Measurements from ENCODE around the gene CHRNG. TPM values are rescaled to one million over a fixed set of nuclear protein-coding genes. Genes with fewer than 3 reads are reported as not detected.
"Not testable (repeated sequence)": the region's sequence is repeated elsewhere in the genome, so short reads cannot be mapped to it uniquely, and the experiment has no call there.

Gene CHRNG
- total RNA-seq, 1 donor from 2014 or later = not detected

DNA sequence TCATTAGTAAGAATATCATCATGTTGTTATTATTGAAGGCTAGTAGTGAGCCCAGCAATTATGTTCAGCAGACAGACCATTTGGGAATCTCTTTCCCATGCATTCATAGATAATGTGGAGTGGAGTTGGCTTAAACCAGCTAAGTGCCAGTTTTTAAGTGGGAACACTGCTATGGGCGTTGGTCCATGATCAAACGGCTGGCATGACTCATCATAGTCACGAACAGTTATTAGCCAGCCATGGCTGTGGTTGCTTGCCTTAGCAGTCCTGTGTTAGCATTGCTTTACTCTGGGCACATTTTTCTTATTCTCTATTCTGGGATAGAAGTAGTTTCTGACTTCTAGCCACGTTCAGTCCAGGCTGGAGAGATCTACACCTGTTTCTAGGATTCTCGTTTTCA is 28.7 kb downstream of the CHRNG start:
- Histone ChIP-seq H3K4me2 (ENCODE audit: low read length) (peak overlapping the region; percentile 34), H2AFZ (ENCODE audit: low read depth, low read length) (no peak overlapping the region), H3K4me1 (ENCODE audit: insufficient read depth, low read length) (peaks cover 12% of the 10 kb centered on the region), H3K79me2 (ENCODE audit: insufficient read depth, low read length) (no peaks in the 10 kb centered on the region), H3K4me3 (ENCODE audit: insufficient read depth, low read depth, low read length) (no peak overlapping the region), H3K36me3 (ENCODE audit: insufficient read depth, low read length) (peaks cover 50% of the 10 kb centered on the region), H4K20me1 (ENCODE audit: insufficient read depth, low read length) (peaks cover 24% of the 10 kb centered on the region), H3K27ac (ENCODE audit: low read depth, low read length) (peak overlapping the region; percentile 52), H3K9ac (ENCODE audit: low read length) (peak overlapping the region; percentile 1), H3K27me3 (ENCODE audit: insufficient read depth, low read length) (no peaks in the 10 kb centered on the region), H3K9me3 (ENCODE audit: insufficient read depth, low read depth, low read length) (no peaks in the 10 kb centered on the region)
- Mint-ChIP-seq H3K27ac (ENCODE audit: unreplicated experiment) (peak overlapping the region; percentile 42), H3K4me1 (ENCODE audit: low read depth, unreplicated experiment) (peaks cover 26% of the 10 kb centered on the region), H3K27me3 (ENCODE audit: low read depth, unreplicated experiment) (no peaks in the 10 kb centered on the region), H3K36me3 (ENCODE audit: low read depth, unreplicated experiment) (peaks cover 48% of the 10 kb centered on the region), H3K4me3 (ENCODE audit: unreplicated experiment) (no peak overlapping the region), H3K9me3 (ENCODE audit: unreplicated experiment) (no peaks in the 10 kb centered on the region)
- TF ChIP-seq, protein P1, sequence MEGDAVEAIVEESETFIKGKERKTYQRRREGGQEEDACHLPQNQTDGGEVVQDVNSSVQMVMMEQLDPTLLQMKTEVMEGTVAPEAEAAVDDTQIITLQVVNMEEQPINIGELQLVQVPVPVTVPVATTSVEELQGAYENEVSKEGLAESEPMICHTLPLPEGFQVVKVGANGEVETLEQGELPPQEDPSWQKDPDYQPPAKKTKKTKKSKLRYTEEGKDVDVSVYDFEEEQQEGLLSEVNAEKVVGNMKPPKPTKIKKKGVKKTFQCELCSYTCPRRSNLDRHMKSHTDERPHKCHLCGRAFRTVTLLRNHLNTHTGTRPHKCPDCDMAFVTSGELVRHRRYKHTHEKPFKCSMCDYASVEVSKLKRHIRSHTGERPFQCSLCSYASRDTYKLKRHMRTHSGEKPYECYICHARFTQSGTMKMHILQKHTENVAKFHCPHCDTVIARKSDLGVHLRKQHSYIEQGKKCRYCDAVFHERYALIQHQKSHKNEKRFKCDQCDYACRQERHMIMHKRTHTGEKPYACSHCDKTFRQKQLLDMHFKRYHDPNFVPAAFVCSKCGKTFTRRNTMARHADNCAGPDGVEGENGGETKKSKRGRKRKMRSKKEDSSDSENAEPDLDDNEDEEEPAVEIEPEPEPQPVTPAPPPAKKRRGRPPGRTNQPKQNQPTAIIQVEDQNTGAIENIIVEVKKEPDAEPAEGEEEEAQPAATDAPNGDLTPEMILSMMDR (IDR thresholded peaks at IDR 0.05; ENCODE audit: insufficient read depth, low read depth, low read length) = no peak
- no peak for TF ChIP-seq EZH2 (IDR thresholded peaks at IDR 0.05; ENCODE audit: insufficient read depth, low read length)
- peak; percentile 81 for DNase-seq (ENCODE audit: low read depth)
- FAIRE-seq = peak; percentile 80

DNA sequence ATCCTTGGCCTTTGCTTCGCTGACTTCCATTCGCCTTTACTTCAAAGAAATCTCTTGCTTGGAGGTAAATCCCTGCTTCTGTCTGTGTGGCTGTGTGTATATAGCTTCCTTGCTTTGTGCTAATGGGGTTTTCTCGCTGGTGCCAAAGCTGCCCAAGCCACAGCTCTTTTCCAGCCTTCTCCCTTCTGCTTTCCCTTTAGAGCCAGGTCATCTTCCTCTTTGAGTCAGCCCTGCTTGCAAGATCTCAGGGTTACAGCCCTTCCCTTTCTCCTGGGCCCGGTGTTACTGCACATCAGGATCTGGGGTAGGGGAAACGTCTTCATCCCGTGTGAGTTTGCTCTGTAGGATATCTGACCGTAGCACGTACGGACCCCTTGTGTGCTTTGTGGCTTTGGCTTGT is 30.0 kb downstream of the CHRNG start:
- no peak for TF ChIP-seq EZH2 (IDR thresholded peaks at IDR 0.05; ENCODE audit: insufficient read depth, low read length)
- TF ChIP-seq, protein P1 (IDR thresholded peaks at IDR 0.05; ENCODE audit: insufficient read depth, low read depth, low read length) = no peak
- Histone ChIP-seq H3K9ac (ENCODE audit: low read length) (no peak overlapping the region), H4K20me1 (ENCODE audit: insufficient read depth, low read length) (peaks cover 14% of the 10 kb centered on the region), H3K27me3 (ENCODE audit: insufficient read depth, low read length) (no peaks in the 10 kb centered on the region), H3K4me3 (ENCODE audit: insufficient read depth, low read depth, low read length) (no peak overlapping the region), H3K27ac (ENCODE audit: low read depth, low read length) (no peak overlapping the region), H2AFZ (ENCODE audit: low read depth, low read length) (no peak overlapping the region), H3K4me2 (ENCODE audit: low read length) (no peak overlapping the region), H3K79me2 (ENCODE audit: insufficient read depth, low read length) (no peaks in the 10 kb centered on the region), H3K36me3 (ENCODE audit: insufficient read depth, low read length) (peaks cover 50% of the 10 kb centered on the region), H3K4me1 (ENCODE audit: insufficient read depth, low read length) (peaks cover 12% of the 10 kb centered on the region), H3K9me3 (ENCODE audit: insufficient read depth, low read depth, low read length) (no peaks in the 10 kb centered on the region)
- Mint-ChIP-seq H3K36me3 (ENCODE audit: low read depth, unreplicated experiment) (peaks cover 48% of the 10 kb centered on the region), H3K4me3 (ENCODE audit: unreplicated experiment) (no peak overlapping the region), H3K27ac (ENCODE audit: unreplicated experiment) (no peak overlapping the region), H3K27me3 (ENCODE audit: low read depth, unreplicated experiment) (no peaks in the 10 kb centered on the region), H3K9me3 (ENCODE audit: unreplicated experiment) (no peaks in the 10 kb centered on the region), H3K4me1 (ENCODE audit: low read depth, unreplicated experiment) (peaks cover 22% of the 10 kb centered on the region)
- no peak for DNase-seq (ENCODE audit: low read depth)
- FAIRE-seq = no peak

DNA sequence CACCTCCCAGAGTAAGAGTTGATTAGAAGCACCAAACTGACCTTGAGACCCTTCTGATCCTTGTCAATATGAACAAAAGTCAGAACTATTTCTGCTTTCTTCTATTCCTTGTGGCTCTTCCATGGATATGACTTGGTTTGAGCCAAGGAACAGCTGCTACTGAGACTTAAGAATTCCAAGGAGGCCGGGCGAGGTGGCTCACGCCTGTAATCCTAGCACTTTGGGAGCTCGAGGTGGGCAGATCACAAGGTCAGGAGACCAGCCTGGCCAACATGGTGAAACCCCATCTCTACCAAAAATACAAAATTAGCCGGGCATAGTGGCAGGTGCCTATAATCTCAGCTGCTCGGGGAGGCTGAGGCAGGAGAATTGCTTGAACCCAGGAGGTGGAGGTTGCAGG is 31.0 kb downstream of the CHRNG start:
- H4K20me1 ChIP-seq (ENCODE audit: insufficient read depth, low read length) = peaks cover 14% of the 10 kb centered on the region
- peaks cover 26% of the 10 kb centered on the region for H3K4me1 Mint-ChIP-seq (ENCODE audit: low read depth, unreplicated experiment)
- not testable (repeated sequence) for DNase-seq (ENCODE audit: low read depth); H3K4me2 ChIP-seq (ENCODE audit: low read length); H3K4me3 Mint-ChIP-seq (ENCODE audit: unreplicated experiment); H3K27ac Mint-ChIP-seq (ENCODE audit: unreplicated experiment); H3K9me3 ChIP-seq (ENCODE audit: insufficient read depth, low read depth, low read length); FAIRE-seq; H3K9ac ChIP-seq (ENCODE audit: low read length); H2AFZ ChIP-seq (ENCODE audit: low read depth, low read length); H3K79me2 ChIP-seq (ENCODE audit: insufficient read depth, low read length); H3K27me3 Mint-ChIP-seq (ENCODE audit: low read depth, unreplicated experiment); H3K4me3 ChIP-seq (ENCODE audit: insufficient read depth, low read depth, low read length); H3K27me3 ChIP-seq (ENCODE audit: insufficient read depth, low read length); H3K9me3 Mint-ChIP-seq (ENCODE audit: unreplicated experiment); H3K27ac ChIP-seq (ENCODE audit: low read depth, low read length)
- H3K36me3 ChIP-seq (ENCODE audit: insufficient read depth, low read length) = peaks cover 45% of the 10 kb centered on the region
- peaks cover 12% of the 10 kb centered on the region for H3K4me1 ChIP-seq (ENCODE audit: insufficient read depth, low read length)
- H3K36me3 Mint-ChIP-seq (ENCODE audit: low read depth, unreplicated experiment) = peaks cover 43% of the 10 kb centered on the region
